GM18858 (cell line): ENCODE data around the gene TAF4B.
"Not testable (repeated sequence)": the region's sequence is repeated elsewhere in the genome, so short reads cannot be mapped to it uniquely, and the experiment has no call there.

ENCODE experiments used
- ATAC-seq: cut with Tn5 transposase; IDR thresholded peaks from one replicate; pipeline ENCODE4 v1.9.1; 2021; ENCODE audit not compliant: unreplicated experiment

The TAF4B gene

GRCh38 chr18:26226229-26227050, at the start of gene TAF4B:
TAF4B (plus strand) TSS chr18:26226445; CDS start chr18:26226934, 489 bp downstream.
- ATAC-seq, result peak; percentile 63

- ATAC-seq, result peak; percentile 46
Observed at GRCh38 chr18:26181343-26181826, 44.9 kb upstream of the TAF4B start.

DNA sequence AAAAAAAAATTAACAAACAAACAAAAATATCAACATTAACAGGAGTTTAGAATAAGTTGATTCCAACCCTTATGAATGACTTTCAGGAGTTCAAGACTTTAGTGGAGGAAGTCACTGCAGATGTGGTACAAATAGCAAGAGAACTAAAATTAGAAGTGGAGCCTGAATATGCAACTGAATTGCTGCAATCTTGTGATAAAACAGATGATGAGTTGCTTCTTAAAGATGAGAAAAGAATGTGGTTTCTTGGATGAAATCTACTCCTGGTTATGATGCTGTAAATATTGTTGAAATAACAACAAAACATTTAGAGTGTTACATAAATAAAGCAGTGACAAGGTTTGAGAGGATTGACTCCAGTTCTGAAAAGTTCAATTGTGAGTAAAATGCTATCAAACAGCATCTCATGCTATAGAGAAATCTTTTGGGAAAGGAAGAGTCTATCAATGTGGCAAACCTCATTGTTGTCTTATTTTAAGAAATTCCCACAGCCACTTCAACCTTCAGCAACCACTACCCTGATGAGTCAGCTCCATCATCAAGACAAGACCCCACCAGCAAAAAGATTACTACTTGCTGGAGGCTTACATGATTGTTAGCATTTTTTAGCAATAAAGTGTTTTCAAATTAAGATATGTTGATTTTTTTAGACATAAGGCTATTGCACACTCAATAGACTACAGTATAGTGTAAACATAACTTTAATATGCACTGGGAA, 42.7 kb upstream of the TAF4B start:
- ATAC-seq, result no peak

GRCh38 chr18:26185267-26185666, 41.0 kb upstream of the TAF4B start:
- no peak for ATAC-seq

DNA sequence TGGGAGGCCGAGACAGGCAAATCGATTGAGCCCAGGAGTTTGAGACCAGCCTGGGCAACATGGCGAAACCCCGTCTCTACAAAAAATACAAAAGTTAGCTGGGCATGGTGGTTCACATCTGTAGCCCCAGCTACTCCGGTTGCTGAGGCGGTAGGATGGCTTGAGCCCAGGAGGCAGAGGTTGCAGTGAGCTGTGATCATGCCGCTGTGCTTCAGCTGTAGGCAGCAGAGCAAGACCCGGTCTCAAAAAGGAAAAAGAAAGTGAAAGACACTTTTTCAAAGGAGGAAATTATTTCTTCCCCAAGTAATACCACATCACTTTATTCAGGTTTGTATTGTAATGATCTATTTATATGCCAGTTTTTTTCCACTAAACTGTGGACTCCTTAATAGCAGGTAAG, 35.7 kb upstream of the TAF4B start:
- peak; percentile 83 for ATAC-seq

- ATAC-seq, result no peak
Observed at GRCh38 chr18:26192233-26192632, 34.0 kb upstream of the TAF4B start.

DNA sequence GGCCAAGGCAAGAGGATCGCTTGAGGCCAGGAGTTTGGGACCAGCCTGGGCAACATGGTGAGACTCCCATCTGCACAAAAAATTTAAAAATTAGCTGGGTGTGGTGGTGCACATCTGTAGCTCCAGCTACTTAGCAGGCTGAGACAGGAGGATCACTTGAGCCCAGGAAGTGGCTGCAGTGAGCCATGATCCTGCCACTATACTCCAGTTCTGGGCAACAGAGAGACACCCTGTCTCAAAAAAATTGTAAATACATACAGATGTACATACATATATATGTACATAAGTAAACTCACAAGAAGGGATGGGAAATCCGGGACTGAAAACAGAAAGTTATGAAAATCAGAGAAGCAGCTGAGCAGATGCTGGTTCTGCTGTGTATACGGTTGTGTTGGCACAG, 29.6 kb upstream of the TAF4B start:
- no peak for ATAC-seq

DNA sequence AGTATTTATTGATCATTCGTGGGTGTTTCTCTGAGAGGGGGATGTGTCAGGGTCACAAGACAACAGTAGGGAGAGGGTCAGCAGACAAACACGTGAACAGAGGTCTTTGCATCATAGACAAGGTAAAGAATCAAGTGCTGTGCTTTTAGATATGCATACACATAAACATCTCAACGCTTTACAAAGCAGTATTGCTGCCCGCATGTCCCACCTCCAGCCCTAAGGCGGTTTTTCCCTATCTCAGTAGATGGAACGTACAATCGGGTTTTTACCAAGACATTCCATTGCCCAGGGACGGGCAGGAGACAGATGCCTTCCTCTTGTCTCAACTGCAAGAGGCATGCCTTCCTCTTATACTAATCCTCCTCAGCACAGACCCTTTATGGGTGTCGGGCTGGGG, 24.2 kb upstream of the TAF4B start:
- ATAC-seq, result not testable (repeated sequence)

- no peak for ATAC-seq
Observed at GRCh38 chr18:26205318-26205717, 20.9 kb upstream of the TAF4B start.

GRCh38 chr18:26206488-26206887, 19.8 kb upstream of the TAF4B start:
- ATAC-seq, result no peak

- ATAC-seq, result no peak
Observed at GRCh38 chr18:26207937-26208336, 18.3 kb upstream of the TAF4B start.

GRCh38 chr18:26208977-26209376, 17.3 kb upstream of the TAF4B start:
- ATAC-seq, result no peak

DNA sequence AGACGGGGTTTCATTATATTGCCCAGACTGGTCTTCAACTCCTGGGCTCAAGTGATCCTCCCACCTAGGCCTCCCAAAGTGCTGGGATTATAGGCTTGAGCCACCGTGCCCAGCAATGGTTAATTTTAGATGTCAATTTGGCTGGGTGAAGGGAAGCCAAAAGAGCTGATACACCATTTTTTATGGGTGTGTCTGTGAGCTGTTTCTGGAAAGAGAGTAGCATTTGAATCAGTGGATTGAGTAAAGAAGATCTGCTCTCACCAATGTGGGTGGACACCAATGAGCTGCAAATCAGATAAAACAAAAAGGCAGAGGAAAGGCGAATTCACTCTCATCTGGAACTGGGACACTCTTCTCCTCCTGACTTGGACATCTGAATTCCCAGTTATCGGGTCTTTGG, 16.1 kb upstream of the TAF4B start:
- ATAC-seq, result no peak

DNA sequence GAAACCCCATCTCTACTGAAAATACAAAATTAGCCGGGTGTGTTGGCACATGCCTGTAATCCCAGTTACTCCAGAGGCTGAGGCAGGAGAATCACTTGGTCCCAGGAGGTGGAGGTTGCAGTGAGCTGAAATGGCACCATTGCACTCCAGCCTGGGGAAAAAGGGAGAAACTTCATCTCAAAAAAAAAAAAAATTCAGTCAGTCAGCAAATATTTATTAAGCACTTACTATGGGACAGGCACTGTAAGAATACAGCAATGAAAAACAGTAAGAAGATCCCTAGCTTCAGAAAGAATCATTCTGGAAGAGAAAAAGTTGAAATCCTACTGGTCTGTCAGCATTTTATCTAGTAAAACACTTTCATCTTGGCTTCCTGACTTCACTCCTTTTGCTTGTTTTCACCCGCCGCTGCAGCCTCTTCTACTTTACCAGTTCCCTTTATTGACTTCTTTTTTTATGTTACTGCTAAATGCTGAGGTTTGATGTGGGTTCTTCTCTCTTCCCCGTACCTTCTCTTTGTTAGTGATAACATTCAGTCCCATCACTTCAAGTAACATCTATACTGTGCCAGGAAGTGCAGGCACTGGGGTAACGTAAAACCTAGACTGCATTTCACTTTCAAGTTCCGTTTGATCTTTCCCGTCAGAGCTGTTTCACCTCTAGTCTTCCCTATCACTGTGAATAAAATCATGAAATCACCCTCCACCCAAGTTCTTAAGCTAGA, 10.8 kb upstream of the TAF4B start:
- ATAC-seq, result peak; percentile 96

DNA sequence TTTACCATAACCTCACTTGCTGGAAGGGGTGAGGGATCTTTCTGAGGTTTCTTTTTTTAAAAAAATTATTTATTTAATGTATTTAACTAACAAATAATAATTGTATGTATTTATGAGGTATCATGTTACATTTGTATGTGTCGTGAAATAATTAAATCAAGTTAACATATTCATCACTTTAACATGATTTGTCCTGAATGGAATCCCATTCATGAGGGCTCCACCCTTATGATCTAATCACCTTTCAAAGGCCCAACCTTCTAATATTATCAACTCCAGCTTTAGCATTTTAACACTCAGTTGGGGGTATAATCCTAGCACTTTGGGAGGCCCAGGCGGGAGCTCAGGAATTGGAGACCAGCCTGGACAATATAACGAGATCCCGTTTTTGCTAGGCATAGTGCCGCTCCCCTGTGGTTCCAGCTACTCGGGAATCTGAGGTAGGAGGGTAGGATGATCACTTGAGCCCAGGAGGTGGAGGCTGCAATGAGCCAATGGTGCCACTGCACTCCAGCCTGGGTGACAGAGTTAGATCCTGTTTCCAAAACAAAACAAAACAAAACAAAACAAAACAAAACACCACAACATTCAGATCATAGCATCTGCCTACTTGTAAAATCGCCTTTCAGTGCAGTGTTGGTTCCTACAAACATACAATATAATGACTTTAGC, 1.1 kb upstream of the TAF4B start:
- no peak for ATAC-seq

DNA sequence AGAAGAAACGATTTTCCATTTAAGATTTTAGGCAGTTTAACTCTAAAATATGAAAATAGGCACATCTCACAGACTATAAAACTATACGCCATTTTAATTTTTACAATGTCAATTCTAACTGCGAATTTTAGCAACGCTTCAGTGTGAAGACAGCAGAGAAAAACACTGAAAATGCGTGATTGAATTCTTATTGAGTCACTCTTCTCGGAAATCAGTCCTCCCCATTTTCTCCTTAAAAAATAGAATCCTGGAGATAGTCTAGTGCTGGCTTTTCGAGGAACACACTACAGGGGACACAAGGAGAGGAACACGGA, 373 bp upstream of the TAF4B start:
- ATAC-seq, result no peak

DNA sequence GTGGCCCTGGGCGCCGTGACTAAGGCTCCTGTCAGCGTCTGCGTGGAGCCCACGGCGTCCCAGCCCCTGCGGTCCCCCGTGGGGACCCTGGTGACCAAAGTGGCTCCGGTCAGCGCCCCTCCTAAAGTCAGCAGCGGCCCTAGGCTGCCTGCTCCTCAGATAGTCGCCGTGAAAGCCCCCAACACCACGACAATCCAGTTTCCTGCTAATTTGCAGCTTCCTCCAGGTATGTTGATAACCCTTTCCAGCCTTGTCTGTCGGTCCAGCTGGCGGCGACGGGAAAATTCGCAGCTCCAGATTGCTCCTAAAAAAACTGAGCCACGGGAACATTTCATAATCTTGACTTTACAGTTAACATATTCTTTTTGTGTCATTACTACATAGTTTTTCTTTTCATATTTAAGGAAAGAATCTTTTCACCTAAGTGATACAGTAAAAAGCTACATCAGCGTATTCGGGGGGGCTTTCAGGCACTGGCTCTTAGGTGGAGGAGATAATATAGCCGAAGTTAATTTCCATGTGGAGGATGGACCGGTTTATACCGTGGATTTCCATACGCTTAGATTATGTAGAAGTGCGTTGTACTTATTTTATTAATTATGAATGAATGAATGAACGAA, 916 bp downstream of the TAF4B start:
- no peak for ATAC-seq

DNA sequence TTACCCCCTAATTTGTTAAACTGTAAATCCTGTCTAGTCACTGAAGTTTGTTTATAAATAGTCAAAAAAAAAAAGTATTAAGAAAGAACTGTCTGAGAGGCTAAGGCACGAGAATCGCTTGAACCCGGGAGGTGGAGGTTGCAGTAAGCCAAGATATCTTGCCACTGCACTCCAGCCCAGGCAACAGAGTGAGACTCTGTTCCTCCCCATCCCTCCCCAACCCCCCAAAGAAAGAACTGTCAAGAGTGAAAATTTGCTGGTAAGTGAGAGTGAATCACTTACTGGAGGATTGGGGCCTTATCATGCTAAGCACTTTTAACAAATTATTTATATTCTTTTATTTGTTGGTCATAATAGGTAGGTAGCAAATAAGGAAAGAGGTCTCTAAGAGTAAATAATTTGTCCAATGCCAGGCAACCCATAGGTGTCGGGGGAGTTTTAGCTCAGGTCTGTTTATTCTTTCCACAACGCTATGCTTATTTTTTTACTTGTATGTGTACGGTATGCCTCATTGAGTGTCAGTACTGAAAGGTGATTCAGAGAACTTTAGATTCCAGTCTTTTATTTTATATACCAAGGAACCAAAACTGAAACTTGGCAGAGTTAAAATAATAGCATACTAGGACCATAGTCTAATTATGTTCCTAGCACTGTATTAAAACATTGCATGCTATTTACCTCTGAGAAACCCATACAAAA, 2.5 kb downstream of the TAF4B start:
- ATAC-seq, result no peak

GRCh38 chr18:26230497-26230896, 4.3 kb downstream of the TAF4B start:
- ATAC-seq, result no peak

- no peak for ATAC-seq
Observed at GRCh38 chr18:26233208-26233607, 7.0 kb downstream of the TAF4B start.
